SH-SY5Y (cell line): ENCODE results near the gene TTC19.

ENCODE experiments used
- GATA2 ChIP-seq: IDR thresholded peaks from 2 replicates; pipeline ENCODE4 v1.6.1; 2011; ENCODE audit warnings: mild to moderate bottlenecking, low read depth, low read length
- GATA3 ChIP-seq: IDR thresholded peaks from 2 replicates; pipeline ENCODE4 v1.6.1; 2011; ENCODE audit warnings: low read depth, mild to moderate bottlenecking, low read length, moderate library complexity

DNA sequence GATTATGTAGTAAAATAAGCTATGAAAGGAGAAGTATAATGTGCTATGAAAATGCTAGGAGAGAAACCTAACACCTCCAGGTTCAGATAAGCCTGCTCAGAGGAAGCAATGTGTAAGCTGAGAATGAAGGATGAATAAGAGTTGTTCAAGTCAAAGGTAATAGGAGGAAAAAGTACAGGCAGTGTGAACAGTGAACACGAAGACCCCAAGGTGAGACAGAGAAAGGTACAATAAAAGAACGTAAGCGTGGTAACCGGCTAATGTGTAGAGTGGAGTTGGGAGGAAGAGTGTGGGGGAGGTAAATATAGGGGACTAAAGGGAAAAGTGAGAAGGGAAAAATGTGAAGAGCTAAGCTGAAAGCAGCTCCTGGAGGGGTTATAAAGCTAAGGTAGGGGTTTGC lies 74.2 kb downstream of the TTC19 start:
- TF ChIP-seq GATA2 (no peak), GATA3 (no peak)
